WTC11 (cell line): ENCODE results near the gene GPRC6A. TPM values are rescaled to one million over a fixed set of nuclear protein-coding genes. Genes with fewer than 3 reads are reported as not detected.

ENCODE experiments used
- ATAC-seq: fragments of 200-7000 bp; cut with Tn5 transposase; 2 replicates; pipeline ENCODE4 v1.10.0; 2021; ENCODE audit warnings: mild to moderate bottlenecking, moderate library complexity
- CTCF ChIA-PET: fragments of 300-600 bp; sonication (Branson Sonifier 250); formaldehyde crosslinking; loops from one replicate; lab custom pipeline; 2021; ENCODE audit warnings: antibody characterized with exemption; lab: Charles Lee
- POLR2A ChIA-PET: fragments of 350-600 bp; sonication (Branson Sonifier 250); formaldehyde crosslinking; loops from one replicate; lab custom pipeline; 2021; ENCODE audit warnings: antibody characterized with exemption; lab: Charles Lee
- DNase-seq: peaks from one replicate; pipeline ENCODE4 v3.0.0; 2021; ENCODE audit warnings: low spot score
- H3K27ac Mint-ChIP-seq: 2 replicates; pipeline ENCODE4 v1.8.0; 2021; ENCODE audit warnings: mixed read lengths
- H3K27me3 Mint-ChIP-seq: 2 replicates; pipeline ENCODE4 v1.8.0; 2021; ENCODE audit warnings: low read depth, mild to moderate bottlenecking, moderate library complexity, mixed read lengths
- H3K36me3 Mint-ChIP-seq: 2 replicates; pipeline ENCODE4 v1.8.0; 2021; ENCODE audit warnings: mixed read lengths
- H3K4me1 Mint-ChIP-seq: 2 replicates; pipeline ENCODE4 v1.8.0; 2022; ENCODE audit warnings: mixed read lengths
- H3K4me3 Mint-ChIP-seq: 2 replicates; pipeline ENCODE4 v1.8.0; 2021; ENCODE audit warnings: mild to moderate bottlenecking, moderate library complexity, mixed read lengths
- H3K9me3 Mint-ChIP-seq: 2 replicates; pipeline ENCODE4 v1.8.0; 2021; ENCODE audit warnings: mixed read lengths
- CBFB ChIP-seq: sonication (generic); formaldehyde crosslinking; IDR thresholded peaks from 2 replicates; pipeline ENCODE4 v1.8.1; 2022; ENCODE audit warnings: mild to moderate bottlenecking, low read depth, missing genetic modification reagents
- CTCF ChIP-seq: fragments of 200-600 bp; IDR thresholded peaks from 2 replicates; pipeline ENCODE4 v1.8.0; 2022; ENCODE audit warnings: antibody characterized with exemption
- ELF4 ChIP-seq: sonication (generic); formaldehyde crosslinking; IDR thresholded peaks from 2 replicates; pipeline ENCODE4 v1.8.1; 2022; ENCODE audit warnings: low read depth, mild to moderate bottlenecking, moderate library complexity, missing genetic modification reagents
- FOXJ3 ChIP-seq: sonication (generic); formaldehyde crosslinking; IDR thresholded peaks from 2 replicates; pipeline ENCODE4 v1.9.0; 2021; ENCODE audit warnings: missing genetic modification reagents, mild to moderate bottlenecking, borderline replicate concordance
- FOXP4 ChIP-seq: sonication (generic); formaldehyde crosslinking; IDR thresholded peaks from 2 replicates; pipeline ENCODE4 v1.8.0; 2022; ENCODE audit warnings: mild to moderate bottlenecking, missing genetic modification reagents
- GABPB1 ChIP-seq: sonication (generic); formaldehyde crosslinking; IDR thresholded peaks from 2 replicates; pipeline ENCODE4 v1.8.1; 2023; ENCODE audit warnings: mild to moderate bottlenecking, missing genetic modification reagents
- JAZF1 ChIP-seq: fragments of 250-450 bp; sonication (Bioruptor Pico); IDR thresholded peaks from 2 replicates; pipeline ENCODE4 v1.9.0; 2021; ENCODE audit warnings: moderate library complexity, mild to moderate bottlenecking, inconsistent platforms
- MAX ChIP-seq: sonication (generic); formaldehyde crosslinking; IDR thresholded peaks from 2 replicates; pipeline ENCODE4 v1.8.0; 2022; ENCODE audit warnings: mild to moderate bottlenecking, missing genetic modification reagents
- MLX ChIP-seq: sonication (generic); formaldehyde crosslinking; IDR thresholded peaks from 2 replicates; pipeline ENCODE4 v1.8.1; 2023; ENCODE audit warnings: mild to moderate bottlenecking, missing genetic modification reagents, moderate library complexity
- NFATC4 ChIP-seq: fragments of 250-450 bp; sonication (Bioruptor Pico); IDR thresholded peaks from 2 replicates; pipeline ENCODE4 v1.9.0; 2021; ENCODE audit warnings: mild to moderate bottlenecking
- NFE2L1 ChIP-seq: sonication (generic); formaldehyde crosslinking; IDR thresholded peaks from 2 replicates; pipeline ENCODE4 v1.8.1; 2023; ENCODE audit warnings: missing genetic modification reagents
- RORB ChIP-seq: fragments of 250-450 bp; sonication (Bioruptor Pico); IDR thresholded peaks from 2 replicates; pipeline ENCODE4 v1.9.0; 2021; ENCODE audit warnings: mild to moderate bottlenecking
- SMAD4 ChIP-seq: sonication (generic); formaldehyde crosslinking; IDR thresholded peaks from 2 replicates; pipeline ENCODE4 v1.8.0; 2022; ENCODE audit warnings: mild to moderate bottlenecking, missing genetic modification reagents
- SOX15 ChIP-seq: fragments of 250-450 bp; sonication (Bioruptor Pico); IDR thresholded peaks from 2 replicates; pipeline ENCODE4 v1.9.0; 2021; ENCODE audit warnings: mild to moderate bottlenecking
- TEAD4 ChIP-seq: sonication (generic); formaldehyde crosslinking; IDR thresholded peaks from 2 replicates; pipeline ENCODE4 v1.8.0; 2022; ENCODE audit warnings: mild to moderate bottlenecking, missing genetic modification reagents
- USF2 ChIP-seq: sonication (generic); formaldehyde crosslinking; IDR thresholded peaks from 2 replicates; pipeline ENCODE4 v1.8.1; 2023; ENCODE audit warnings: mild to moderate bottlenecking, missing genetic modification reagents, moderate library complexity
- ZBTB43 ChIP-seq: sonication (generic); formaldehyde crosslinking; IDR thresholded peaks from 2 replicates; pipeline ENCODE4 v1.8.1; 2023; ENCODE audit warnings: mild to moderate bottlenecking, missing genetic modification reagents
- ZNF232 ChIP-seq: sonication (generic); formaldehyde crosslinking; IDR thresholded peaks from 2 replicates; pipeline ENCODE4 v1.8.0; 2022; ENCODE audit warnings: mild to moderate bottlenecking, missing genetic modification reagents
- ZNF263 ChIP-seq: sonication (generic); formaldehyde crosslinking; IDR thresholded peaks from 2 replicates; pipeline ENCODE4 v1.8.1; 2022; ENCODE audit warnings: low read depth, mild to moderate bottlenecking, moderate library complexity, missing genetic modification reagents
- total RNA-seq: library from RNA; stranded (reverse); gene quantifications from 3 replicates; pipeline ENCODE4 v1.2.3, GENCODE V29; 2021

GPRC6A gene
- total RNA-seq, 1 experiment from 2014 or later: 0.17 TPM

GRCh38 chr6:116779573-116780164 lies 49.2 kb downstream of the GPRC6A start:
- DNase-seq: no peak

GRCh38 chr6:116773886-116774285 lies 55.0 kb downstream of the GPRC6A start:
- H3K36me3 Mint-ChIP-seq: no peaks in the 10 kb centered on the region
- peaks cover 4% of the 10 kb centered on the region; the same call in 1 of the 2 replicates for H3K9me3 Mint-ChIP-seq
- H3K4me1 Mint-ChIP-seq: no peaks in the 10 kb centered on the region
- H3K4me3 Mint-ChIP-seq: no peak overlapping the region
- POLR2A ChIA-PET: no interaction called here
- no peak for ATAC-seq
- CTCF ChIA-PET: no interaction called here
- no peak for DNase-seq
- no peak for TF ChIP-seq RORB (CRISPR knock-in tag)
- TF ChIP-seq NFATC4 (CRISPR knock-in tag): no peak
- TF ChIP-seq SMAD4: no peak
- TF ChIP-seq USF2 (CRISPR knock-in tag): no peak
- no peak for TF ChIP-seq JAZF1
- no peak for TF ChIP-seq FOXP4 (CRISPR knock-in tag)
- TF ChIP-seq ZBTB43 (CRISPR knock-in tag): no peak
- no peak for TF ChIP-seq ZNF232 (CRISPR knock-in tag)
- TF ChIP-seq TEAD4 (CRISPR knock-in tag): no peak
- TF ChIP-seq MAX (CRISPR knock-in tag): no peak
- no peak for TF ChIP-seq CBFB (CRISPR knock-in tag)
- TF ChIP-seq SOX15 (CRISPR knock-in tag): no peak
- no peak for TF ChIP-seq NFE2L1 (CRISPR knock-in tag)
- TF ChIP-seq MLX (CRISPR knock-in tag): no peak
- no peak for TF ChIP-seq GABPB1 (CRISPR knock-in tag)
- TF ChIP-seq FOXJ3 (CRISPR knock-in tag): no peak
- no peak for TF ChIP-seq ELF4 (CRISPR knock-in tag)
- H3K27me3 Mint-ChIP-seq: no peaks in the 10 kb centered on the region; the same call in 1 of the 2 replicates
- H3K27ac Mint-ChIP-seq: no peak overlapping the region

More at GRCh38 chr6:116779573-116780164, 49.2 kb downstream of the GPRC6A start:
- TF ChIP-seq CTCF: peak; percentile 20; the same call in 1 of the 2 replicates
- no peak for TF ChIP-seq ZNF263 (CRISPR knock-in tag)
- Mint-ChIP-seq H3K36me3 (no peaks in the 10 kb centered on the region), H3K9me3 (peaks cover 4% of the 10 kb centered on the region; the same call in 1 of the 2 replicates), H3K4me3 (no peak overlapping the region), H3K4me1 (no peaks in the 10 kb centered on the region), H3K27me3 (no peaks in the 10 kb centered on the region; the same call in 1 of the 2 replicates), H3K27ac (no peak overlapping the region)
- ATAC-seq: peak; percentile 83
- ChIA-PET POLR2A (interaction anchor here (1.0 kb wide), 1 partner anchor 500 kb away, joined by 3 read pairs; the partner anchor contains the start of gene TSPYL1), CTCF (interaction anchor here (0.7 to 1.7 kb wide), 8 partner anchors 10 to 184 kb away, joined by 3 to 13 read pairs (median 4); partner anchors contain the start of gene RFX6)
